ENCODE measurements around the gene TREX2. TPM values are rescaled to one million over a fixed set of nuclear protein-coding genes. Genes with fewer than 3 reads are reported as not detected.

Gene TREX2
- polyA plus RNA-seq, 1 donor (not counting 4 experiments of a cell fraction or from before 2014, with no cell fraction given): 0.31 TPM

GRCh38 chrX:153435845-153436244, 10.0 kb downstream of the TREX2 start:
- Histone ChIP-seq H3K79me2 (ENCODE audit: control insufficient read depth, insufficient read depth, low read length) (no peaks in the 10 kb centered on the region), H3K36me3 (ENCODE audit: control insufficient read depth in 2 of 2, extremely low read depth in 1 of 2, insufficient read depth in 2 of 2, low read length in 2 of 2) (no peaks in the 10 kb centered on the region), H3K27ac (ENCODE audit: control insufficient read depth, insufficient read depth, low read length) (no peak overlapping the region), H2AFZ (ENCODE audit: control insufficient read depth, low read length) (no peak overlapping the region), H3K27me3 (ENCODE audit: control insufficient read depth, extremely low read depth, insufficient read depth, low read length) (no peaks in the 10 kb centered on the region), H3K9ac (ENCODE audit: control insufficient read depth, extremely low read depth, insufficient read depth, low read length) (no peak overlapping the region), H4K20me1 (ENCODE audit: control insufficient read depth, extremely low read depth, insufficient read depth, low read length) (no peaks in the 10 kb centered on the region), H3K4me1 (ENCODE audit: control insufficient read depth, extremely low read depth, insufficient read depth, low read length) (no peaks in the 10 kb centered on the region), H3K9me1 (ENCODE audit: control insufficient read depth, extremely low read depth, insufficient read depth, low read length) (no peaks in the 10 kb centered on the region), H3K4me3 (ENCODE audit: control insufficient read depth in 2 of 3, extremely low read depth in 1 of 3, insufficient read depth in 2 of 3, low read depth in 1 of 3, low read length in 3 of 3) (no peak overlapping the region), H3K9me3 (ENCODE audit: control insufficient read depth, low read depth, low read length) (no peaks in the 10 kb centered on the region), H3K4me2 (ENCODE audit: control insufficient read depth, extremely low read depth, insufficient read depth, low read depth, low read length) (no peak overlapping the region)
- no peak for DNase-seq (ENCODE audit: low read depth, low spot score)
- dilution Hi-C loops (cut with MboI; ENCODE audit: extremely low pct_ligation_motif_present, low sequenced_read_pairs): no loop called here
- TF ChIP-seq EZH2 (IDR thresholded peaks at IDR 0.05; ENCODE audit: low read length) (no peak), CTCF (optimal IDR thresholded peaks at IDR 0.05 in 1 of 3, IDR thresholded peaks at IDR 0.05 in 1 of 3, conservative IDR thresholded peaks at IDR 0.05 in 1 of 3; ENCODE audit: extremely low read depth in 1 of 3, insufficient read depth in 2 of 3, low read length in 3 of 3) (no peak)
- no peak for FAIRE-seq

- TF ChIP-seq EZH2 (IDR thresholded peaks at IDR 0.05; ENCODE audit: low read length): no peak
- no peak for TF ChIP-seq CTCF (optimal IDR thresholded peaks at IDR 0.05 in 1 of 3, IDR thresholded peaks at IDR 0.05 in 1 of 3, conservative IDR thresholded peaks at IDR 0.05 in 1 of 3; ENCODE audit: extremely low read depth in 1 of 3, insufficient read depth in 2 of 3, low read length in 3 of 3)
- Histone ChIP-seq H3K27ac (ENCODE audit: control insufficient read depth, insufficient read depth, low read length) (no peak overlapping the region), H3K9ac (ENCODE audit: control insufficient read depth, extremely low read depth, insufficient read depth, low read length) (no peak overlapping the region), H3K4me1 (ENCODE audit: control insufficient read depth, extremely low read depth, insufficient read depth, low read length) (no peaks in the 10 kb centered on the region), H3K9me1 (ENCODE audit: control insufficient read depth, extremely low read depth, insufficient read depth, low read length) (no peaks in the 10 kb centered on the region), H2AFZ (ENCODE audit: control insufficient read depth, low read length) (no peak overlapping the region), H3K4me3 (ENCODE audit: control insufficient read depth in 2 of 3, extremely low read depth in 1 of 3, insufficient read depth in 2 of 3, low read depth in 1 of 3, low read length in 3 of 3) (no peak overlapping the region), H3K27me3 (ENCODE audit: control insufficient read depth, extremely low read depth, insufficient read depth, low read length) (no peaks in the 10 kb centered on the region), H3K79me2 (ENCODE audit: control insufficient read depth, insufficient read depth, low read length) (no peaks in the 10 kb centered on the region), H3K4me2 (ENCODE audit: control insufficient read depth, extremely low read depth, insufficient read depth, low read depth, low read length) (no peak overlapping the region), H3K9me3 (ENCODE audit: control insufficient read depth, low read depth, low read length) (no peaks in the 10 kb centered on the region), H3K36me3 (ENCODE audit: control insufficient read depth in 2 of 2, extremely low read depth in 1 of 2, insufficient read depth in 2 of 2, low read length in 2 of 2) (no peaks in the 10 kb centered on the region), H4K20me1 (ENCODE audit: control insufficient read depth, extremely low read depth, insufficient read depth, low read length) (no peaks in the 10 kb centered on the region)
- FAIRE-seq: no peak
- no peak for DNase-seq (ENCODE audit: low read depth, low spot score)
- dilution Hi-C loops (cut with MboI; ENCODE audit: extremely low pct_ligation_motif_present, low sequenced_read_pairs): no loop called here
Measured at GRCh38 chrX:153434801-153435200, 11.1 kb downstream of the TREX2 start.
